Measurements from ENCODE around the gene HAGH.

- TF ChIP-seq CTCF (IDR thresholded peaks at IDR 0.05) (no peak), POLR2A (IDR thresholded peaks at IDR 0.05) (no peak)
Measured at GRCh38 chr16:1818873-1819525, 7.6 kb downstream of the HAGH start.
